Measurements from ENCODE around the gene SLC30A9.

Gene SLC30A9

DNA sequence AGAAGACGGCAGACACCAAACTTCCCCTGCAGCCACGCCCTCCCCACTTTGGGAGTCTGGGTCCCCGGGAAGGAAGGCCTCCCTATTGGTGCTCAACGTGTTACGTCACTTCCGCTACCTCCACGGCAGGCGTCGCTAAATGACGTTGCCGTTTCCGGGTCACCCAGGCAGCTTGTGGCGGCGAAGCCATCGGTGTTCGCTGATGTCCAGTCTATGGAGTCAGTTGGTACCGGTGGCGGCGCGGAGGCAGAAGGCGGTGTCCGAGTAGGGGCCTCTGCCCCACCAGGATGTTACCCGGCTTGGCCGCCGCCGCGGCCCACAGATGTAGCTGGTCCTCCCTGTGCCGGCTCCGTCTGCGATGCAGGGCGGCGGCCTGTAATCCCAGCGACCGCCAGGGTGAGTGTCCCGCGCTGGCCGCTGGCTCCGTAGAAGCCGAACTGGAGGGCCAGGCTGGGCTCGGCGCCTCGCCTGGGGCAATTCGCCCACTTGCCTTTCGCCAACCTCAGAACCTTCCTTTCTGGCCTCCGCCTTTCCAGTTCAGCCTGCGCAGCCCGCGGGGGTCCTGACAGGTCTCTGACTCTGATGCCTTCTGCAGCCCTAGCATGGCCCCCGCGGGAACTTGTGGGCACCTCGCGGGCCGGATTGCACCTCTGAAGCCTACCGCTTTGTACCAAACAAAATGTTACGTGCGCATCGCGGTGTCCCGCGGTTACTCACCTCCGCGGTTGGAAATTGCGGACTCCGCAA lies at the start of gene SLC30A9:
Gene SLC30A9, plus strand, starts transcription at position 166 of the 747 bp plus-strand sequence. Its CDS starts 122 bp downstream, at position 288.
- peaks cover 45% of the 10 kb centered on the region for H3K79me2 ChIP-seq (ENCODE audit: insufficient read depth, low read length)
- H3K9me3 ChIP-seq (ENCODE audit: insufficient read depth, low read length) = no peaks in the 10 kb centered on the region
- H3K9me2 ChIP-seq (replicated peaks; ENCODE audit: insufficient read depth, low read length) = no peaks in the 10 kb centered on the region
- peak within 1 kb of the TSS; percentile 93 for H3K4me3 ChIP-seq (ENCODE audit: insufficient read depth, low read length, poor library complexity, severe bottlenecking)
- H3K27ac ChIP-seq (ENCODE audit: low read depth, low read length) = no peak within 1 kb of the TSS
- H3K4me2 ChIP-seq (ENCODE audit: low read depth, low read length, poor library complexity, severe bottlenecking) = peak within 1 kb of the TSS; percentile 93
- H3F3A ChIP-seq (ENCODE audit: insufficient read depth) = peaks cover 20% of the 10 kb centered on the region
- no peaks in the 10 kb centered on the region for H3K27me3 ChIP-seq (ENCODE audit: low read length)
- peak within 1 kb of the TSS; percentile 92 for H2AFZ ChIP-seq (ENCODE audit: low read depth, low read length, severe bottlenecking)
- no peaks in the 10 kb centered on the region for H4K20me1 ChIP-seq (ENCODE audit: low read depth, low read length)
- H3K9ac ChIP-seq (ENCODE audit: low read length) = peak within 1 kb of the TSS; percentile 79
- no peak for TF ChIP-seq EZH2phosphoT487 (conservative IDR thresholded peaks at IDR 0.05; ENCODE audit: low read length)
- no peak for TF ChIP-seq CTCF (IDR thresholded peaks at IDR 0.05; ENCODE audit: insufficient read depth, low read length, poor library complexity, severe bottlenecking)
- H3K36me3 ChIP-seq (ENCODE audit: low read length) = 0 out of 2 replicates have a peak, but pooled peaks cover 2% of the 10 kb centered on the region

GRCh38 chr4:41940834-41941233 lies 49.5 kb upstream of the SLC30A9 start:
- Histone ChIP-seq H3K4me3 (ENCODE audit: insufficient read depth, low read length, poor library complexity, severe bottlenecking) (no peak overlapping the region), H3K9ac (ENCODE audit: low read length) (no peak overlapping the region), H3K9me3 (ENCODE audit: insufficient read depth, low read length) (no peaks in the 10 kb centered on the region), H2AFZ (ENCODE audit: low read depth, low read length, severe bottlenecking) (no peak overlapping the region), H3K9me2 (replicated peaks; ENCODE audit: insufficient read depth, low read length) (no peaks in the 10 kb centered on the region), H3K27ac (ENCODE audit: low read depth, low read length) (no peak overlapping the region), H3K36me3 (ENCODE audit: low read length) (peaks cover 58% of the 10 kb centered on the region), H3F3A (ENCODE audit: insufficient read depth) (peaks cover 4% of the 10 kb centered on the region; the same call in 1 of the 2 replicates), H3K27me3 (ENCODE audit: low read length) (no peaks in the 10 kb centered on the region), H3K79me2 (ENCODE audit: insufficient read depth, low read length) (peaks cover 75% of the 10 kb centered on the region), H4K20me1 (ENCODE audit: low read depth, low read length) (peaks cover 16% of the 10 kb centered on the region; the same call in 1 of the 2 replicates), H3K4me2 (ENCODE audit: low read depth, low read length, poor library complexity, severe bottlenecking) (no peak overlapping the region)
- TF ChIP-seq EZH2phosphoT487 (conservative IDR thresholded peaks at IDR 0.05; ENCODE audit: low read length) = no peak
- TF ChIP-seq CTCF (IDR thresholded peaks at IDR 0.05; ENCODE audit: insufficient read depth, low read length, poor library complexity, severe bottlenecking) = no peak

- Histone ChIP-seq H3K9me2 (replicated peaks; ENCODE audit: insufficient read depth, low read length) (no peaks in the 10 kb centered on the region), H2AFZ (ENCODE audit: low read depth, low read length, severe bottlenecking) (no peak overlapping the region), H3K4me2 (ENCODE audit: low read depth, low read length, poor library complexity, severe bottlenecking) (no peak overlapping the region), H3K9ac (ENCODE audit: low read length) (no peak overlapping the region), H3K4me3 (ENCODE audit: insufficient read depth, low read length, poor library complexity, severe bottlenecking) (no peak overlapping the region), H3K36me3 (ENCODE audit: low read length) (peaks cover 73% of the 10 kb centered on the region), H3K27me3 (ENCODE audit: low read length) (no peaks in the 10 kb centered on the region), H3F3A (ENCODE audit: insufficient read depth) (0 out of 2 replicates have a peak, but pooled peaks cover 4% of the 10 kb centered on the region), H3K79me2 (ENCODE audit: insufficient read depth, low read length) (peaks cover 58% of the 10 kb centered on the region), H4K20me1 (ENCODE audit: low read depth, low read length) (peaks cover 12% of the 10 kb centered on the region; the same call in 1 of the 2 replicates), H3K9me3 (ENCODE audit: insufficient read depth, low read length) (no peaks in the 10 kb centered on the region), H3K27ac (ENCODE audit: low read depth, low read length) (no peak overlapping the region)
- TF ChIP-seq EZH2phosphoT487 (conservative IDR thresholded peaks at IDR 0.05; ENCODE audit: low read length) = no peak
- no peak for TF ChIP-seq CTCF (IDR thresholded peaks at IDR 0.05; ENCODE audit: insufficient read depth, low read length, poor library complexity, severe bottlenecking)
Observed at GRCh38 chr4:41943506-41943905, 46.8 kb upstream of the SLC30A9 start.

All from SU-DHL-6 (cell line).